ENCODE measurements around the gene SIL1. TPM values are rescaled to one million over a fixed set of nuclear protein-coding genes. Genes with fewer than 3 reads are reported as not detected.
"Not testable (repeated sequence)": the region's sequence is repeated elsewhere in the genome, so short reads cannot be mapped to it uniquely, and the experiment has no call there.

The SIL1 gene
- total RNA-seq, 1 donor from 2014 or later = 39.3 TPM

DNA sequence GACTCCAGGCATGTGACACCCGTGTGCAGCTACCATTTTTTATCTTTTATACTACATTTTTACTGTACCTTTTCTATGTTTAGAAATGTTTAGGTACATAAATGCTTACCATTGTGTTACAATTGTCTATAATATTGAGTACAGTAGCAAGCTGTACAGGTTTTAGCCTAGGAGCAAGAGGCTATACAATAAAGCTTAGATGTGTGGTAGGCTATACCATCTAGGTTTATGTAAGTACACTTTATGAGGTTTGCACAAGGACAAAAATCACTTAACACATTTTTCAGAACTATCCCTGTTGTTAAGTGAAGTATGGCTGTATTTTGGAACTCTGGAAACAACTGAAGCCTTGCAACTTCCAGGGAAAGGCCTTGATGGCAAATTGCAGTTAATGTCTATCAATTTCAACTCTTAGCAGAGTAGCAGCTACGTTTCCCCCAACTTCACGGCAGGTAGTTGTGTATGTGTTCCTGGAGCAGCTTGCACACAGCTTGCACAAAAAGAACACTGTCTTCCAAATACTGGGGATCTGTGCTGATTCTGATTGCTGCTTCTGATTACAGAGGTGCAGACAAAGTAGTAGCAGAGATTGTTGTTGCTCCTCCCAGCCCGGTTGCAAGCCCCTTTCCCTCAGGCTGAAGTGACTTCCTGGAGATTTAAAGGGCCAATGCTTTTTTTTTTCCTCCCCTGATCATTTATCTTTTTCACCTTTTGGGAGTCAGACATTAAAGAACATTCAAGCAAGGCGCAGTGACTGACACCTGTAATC is 30.0 kb downstream of the SIL1 start:
- Histone ChIP-seq H3K4me1 (no peaks in the 10 kb centered on the region), H3K27me3 (ENCODE audit: low read depth) (no peaks in the 10 kb centered on the region), H3K9me3 (replicated peaks) (peaks cover 17% of the 10 kb centered on the region), H3K4me3 (no peak overlapping the region), H3K27ac (replicated peaks) (no peak overlapping the region), H3K36me3 (no peaks in the 10 kb centered on the region)
- DNase-seq = no peak
- TF ChIP-seq, protein P1, sequence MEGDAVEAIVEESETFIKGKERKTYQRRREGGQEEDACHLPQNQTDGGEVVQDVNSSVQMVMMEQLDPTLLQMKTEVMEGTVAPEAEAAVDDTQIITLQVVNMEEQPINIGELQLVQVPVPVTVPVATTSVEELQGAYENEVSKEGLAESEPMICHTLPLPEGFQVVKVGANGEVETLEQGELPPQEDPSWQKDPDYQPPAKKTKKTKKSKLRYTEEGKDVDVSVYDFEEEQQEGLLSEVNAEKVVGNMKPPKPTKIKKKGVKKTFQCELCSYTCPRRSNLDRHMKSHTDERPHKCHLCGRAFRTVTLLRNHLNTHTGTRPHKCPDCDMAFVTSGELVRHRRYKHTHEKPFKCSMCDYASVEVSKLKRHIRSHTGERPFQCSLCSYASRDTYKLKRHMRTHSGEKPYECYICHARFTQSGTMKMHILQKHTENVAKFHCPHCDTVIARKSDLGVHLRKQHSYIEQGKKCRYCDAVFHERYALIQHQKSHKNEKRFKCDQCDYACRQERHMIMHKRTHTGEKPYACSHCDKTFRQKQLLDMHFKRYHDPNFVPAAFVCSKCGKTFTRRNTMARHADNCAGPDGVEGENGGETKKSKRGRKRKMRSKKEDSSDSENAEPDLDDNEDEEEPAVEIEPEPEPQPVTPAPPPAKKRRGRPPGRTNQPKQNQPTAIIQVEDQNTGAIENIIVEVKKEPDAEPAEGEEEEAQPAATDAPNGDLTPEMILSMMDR (IDR thresholded peaks at IDR 0.05; ENCODE audit: borderline replicate concordance) = no peak
- intact Hi-C loops (cut with micrococcal nuclease) = no loop called here

DNA sequence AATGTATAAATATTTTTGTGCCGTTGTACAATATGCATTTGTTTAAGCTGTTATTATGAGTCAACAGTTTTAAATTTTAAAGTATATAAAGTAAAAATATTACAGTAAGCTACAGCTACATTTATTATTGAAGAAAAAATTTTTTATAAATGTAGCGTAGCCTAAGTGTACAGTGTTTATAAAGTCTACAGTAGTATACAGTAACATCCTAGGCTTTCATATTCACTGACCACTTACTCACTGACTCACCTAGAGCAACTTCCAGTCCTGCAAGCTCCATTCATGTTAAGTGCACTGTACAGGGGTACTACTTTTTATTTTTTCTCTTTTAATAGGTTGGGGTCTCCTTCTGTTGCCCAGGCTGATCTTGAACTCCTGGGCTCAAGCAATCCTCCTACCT is 30.6 kb downstream of the SIL1 start:
- DNase-seq = no peak
- Histone ChIP-seq H3K4me3 (no peak overlapping the region), H3K27ac (replicated peaks) (no peak overlapping the region), H3K9me3 (replicated peaks) (peaks cover 11% of the 10 kb centered on the region), H3K4me1 (no peaks in the 10 kb centered on the region), H3K27me3 (ENCODE audit: low read depth) (no peaks in the 10 kb centered on the region), H3K36me3 (no peaks in the 10 kb centered on the region)
- TF ChIP-seq, protein P1 (IDR thresholded peaks at IDR 0.05; ENCODE audit: borderline replicate concordance) = no peak
- intact Hi-C loops (cut with micrococcal nuclease) = no loop called here

DNA sequence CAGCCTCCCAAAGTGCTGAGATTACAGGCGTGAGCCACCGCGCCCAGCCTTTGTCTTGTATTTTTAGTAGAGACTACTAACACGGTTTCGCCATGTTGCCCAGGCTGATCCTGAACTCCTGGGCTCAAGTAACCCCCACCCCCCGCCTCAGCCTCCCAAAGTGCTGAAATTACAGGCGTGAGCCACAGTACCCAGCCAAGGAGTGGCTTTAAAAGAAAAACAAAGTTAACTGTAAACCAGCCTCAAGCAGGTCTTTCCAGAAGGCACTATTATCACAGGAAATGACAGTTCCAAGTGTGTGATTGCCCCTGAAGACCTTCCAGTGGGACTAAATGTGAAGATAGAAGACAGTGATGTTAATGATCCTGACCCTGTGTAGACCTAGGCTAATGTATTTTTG is 31.1 kb downstream of the SIL1 start:
- intact Hi-C loops (cut with micrococcal nuclease) = no loop called here
- H3K36me3 ChIP-seq = no peaks in the 10 kb centered on the region
- no peak overlapping the region for H3K27ac ChIP-seq (replicated peaks)
- no peak for DNase-seq
- H3K27me3 ChIP-seq (ENCODE audit: low read depth) = no peaks in the 10 kb centered on the region
- H3K9me3 ChIP-seq (replicated peaks) = peaks cover 6% of the 10 kb centered on the region
- no peaks in the 10 kb centered on the region for H3K4me1 ChIP-seq
- no peak overlapping the region for H3K4me3 ChIP-seq
- TF ChIP-seq, protein P1 (IDR thresholded peaks at IDR 0.05; ENCODE audit: borderline replicate concordance) = no peak

DNA sequence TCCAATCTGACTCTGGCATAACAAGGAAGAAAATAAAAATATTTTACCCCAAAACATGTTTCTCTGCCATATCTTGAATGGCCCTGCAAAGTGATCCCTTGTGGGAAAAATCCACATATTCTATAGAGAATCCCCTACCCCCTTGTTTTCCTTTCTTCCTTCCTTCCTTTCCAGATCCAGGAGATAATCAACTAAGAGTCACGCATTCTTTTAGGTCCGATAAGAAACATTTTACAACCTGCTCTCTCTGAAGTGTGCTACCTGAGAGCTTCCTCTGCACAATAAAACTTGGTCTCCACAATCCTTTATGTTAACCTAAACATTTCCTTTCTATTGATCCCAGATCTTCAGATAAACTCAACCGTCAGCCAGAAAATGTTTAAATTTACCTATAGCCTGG is 33.3 kb downstream of the SIL1 start:
- H3K4me1 ChIP-seq; H3K36me3 ChIP-seq; H3K4me3 ChIP-seq; intact Hi-C loops (cut with micrococcal nuclease); DNase-seq; H3K27me3 ChIP-seq (ENCODE audit: low read depth); H3K9me3 ChIP-seq (replicated peaks); H3K27ac ChIP-seq (replicated peaks): not testable (repeated sequence)

DNA sequence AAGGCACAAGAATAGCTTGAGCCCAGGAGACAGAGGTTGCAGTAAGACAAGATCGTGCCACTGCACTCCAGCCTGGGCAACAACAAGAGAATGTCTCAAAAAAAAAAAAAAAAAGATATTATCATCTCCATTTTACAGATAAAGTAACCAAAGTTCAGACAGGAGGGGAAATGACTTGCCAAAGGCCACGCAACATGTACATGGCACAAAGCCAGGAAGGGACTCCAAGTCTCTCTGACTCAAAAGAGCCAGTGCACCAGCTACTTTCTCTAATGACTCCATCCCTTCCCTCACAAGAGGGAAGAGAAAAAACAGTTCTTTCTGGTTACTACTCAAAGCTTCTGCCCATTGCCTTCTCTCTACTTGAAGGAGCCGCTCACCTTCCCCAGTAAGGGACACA is 34.1 kb downstream of the SIL1 start:
- no peaks in the 10 kb centered on the region for H3K4me1 ChIP-seq
- H3K4me3 ChIP-seq = no peak overlapping the region
- no peaks in the 10 kb centered on the region for H3K36me3 ChIP-seq
- no peak for DNase-seq
- H3K9me3 ChIP-seq (replicated peaks) = no peaks in the 10 kb centered on the region
- H3K27me3 ChIP-seq (ENCODE audit: low read depth) = no peaks in the 10 kb centered on the region
- H3K27ac ChIP-seq (replicated peaks) = no peak overlapping the region
- intact Hi-C loops (cut with micrococcal nuclease) = no loop called here
- TF ChIP-seq, protein P1 (IDR thresholded peaks at IDR 0.05; ENCODE audit: borderline replicate concordance) = no peak

DNA sequence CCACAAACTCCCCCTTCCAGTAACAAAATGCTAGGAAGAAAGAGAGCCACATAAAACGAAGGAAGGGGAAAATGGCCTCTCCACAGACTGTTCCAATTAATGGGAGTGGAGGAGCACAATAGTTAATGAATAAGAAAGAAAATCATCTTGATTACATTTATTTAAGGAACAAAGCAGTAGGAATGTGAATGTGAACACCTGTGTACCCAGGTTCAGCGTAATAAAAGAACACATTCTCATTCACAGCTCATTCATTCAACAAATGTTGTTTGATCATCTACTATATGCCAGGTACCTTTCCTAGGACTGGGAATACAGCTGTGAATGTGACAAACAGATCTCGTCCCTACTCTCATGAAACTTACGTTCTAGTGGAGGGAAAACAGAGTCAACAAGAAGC is 35.7 kb downstream of the SIL1 start:
- Histone ChIP-seq H3K27ac (replicated peaks) (no peak overlapping the region), H3K9me3 (replicated peaks) (no peaks in the 10 kb centered on the region), H3K4me3 (no peak overlapping the region), H3K36me3 (no peaks in the 10 kb centered on the region), H3K4me1 (no peaks in the 10 kb centered on the region), H3K27me3 (ENCODE audit: low read depth) (no peaks in the 10 kb centered on the region)
- TF ChIP-seq, protein P1 (IDR thresholded peaks at IDR 0.05; ENCODE audit: borderline replicate concordance) = no peak
- no peak for DNase-seq
- intact Hi-C loops (cut with micrococcal nuclease) = no loop called here
